22Rv1 (cell line): ENCODE measurements around the gene SESN3.
"Not testable (repeated sequence)": the region's sequence is repeated elsewhere in the genome, so short reads cannot be mapped to it uniquely, and the experiment has no call there.

Experiments
- H3K27ac ChIP-seq: fragments of 450-650 bp; 2 replicates; pipeline ENCODE4 v1.5.1; 2017
- CTCF ChIP-seq: fragments of 450-650 bp; IDR thresholded peaks from 2 replicates; pipeline ENCODE4 v1.5.1; 2017; ENCODE audit warnings: mild to moderate bottlenecking
- ZFX ChIP-seq: fragments of 450-650 bp; IDR thresholded peaks from 2 replicates; pipeline ENCODE4 v1.6.1; 2017; ENCODE audit warnings: antibody characterized with exemption, borderline replicate concordance

SESN3 gene

GRCh38 chr11:95231127-95231880, at the start of gene SESN3:
SESN3 (minus strand) TSS chr11:95231202; CDS start chr11:95230860, 342 bp downstream.
- TF ChIP-seq ZFX: no peak
- peak; percentile 10; the same call in 1 of the 2 replicates for TF ChIP-seq CTCF
- peak within 1 kb of the TSS; percentile 74 for H3K27ac ChIP-seq

GRCh38 chr11:95279921-95280868, 49.2 kb upstream of the SESN3 start:
- H3K27ac ChIP-seq: no peak overlapping the region
- TF ChIP-seq CTCF (no peak), ZFX (no peak)

- TF ChIP-seq CTCF (no peak), ZFX (no peak)
Measured at GRCh38 chr11:95277868-95278267, 46.9 kb upstream of the SESN3 start.

GRCh38 chr11:95276139-95276538, 45.1 kb upstream of the SESN3 start:
- H3K27ac ChIP-seq: no peak overlapping the region
- no peak for TF ChIP-seq CTCF
- TF ChIP-seq ZFX: no peak

More at GRCh38 chr11:95277868-95278267, 46.9 kb upstream of the SESN3 start:
- H3K27ac ChIP-seq: no peak overlapping the region

GRCh38 chr11:95273618-95274017, 42.6 kb upstream of the SESN3 start:
- not testable (repeated sequence) for H3K27ac ChIP-seq

- TF ChIP-seq ZFX (no peak), CTCF (no peak)
- H3K27ac ChIP-seq: no peak overlapping the region
Measured at GRCh38 chr11:95269036-95269819, 38.2 kb upstream of the SESN3 start.

- H3K27ac ChIP-seq: no peak overlapping the region
- no peak for TF ChIP-seq CTCF
- no peak for TF ChIP-seq ZFX
Measured at GRCh38 chr11:95268391-95268790, 37.4 kb upstream of the SESN3 start.
